Heart right ventricle (tissue), 16 donors: ENCODE data around the gene NNMT. TPM values are rescaled to one million over a fixed set of nuclear protein-coding genes. Genes with fewer than 3 reads are reported as not detected.
A peak's percentile ranks its signal among the peaks of the same experiment; 100 is the strongest.

ENCODE experiments used
- ATAC-seq, 8 donors: fragments of 200-7000 bp; cut with Tn5 transposase; one replicate each; pipeline ENCODE4 v1.9.1; 2020; ENCODE audit warnings: mild to moderate bottlenecking in 8 of 8, moderate library complexity in 8 of 8, moderate number of reproducible peaks in 1 of 8
- DNase-seq, 2 donors: peaks; one replicate each; pipeline ENCODE4 v3.0.0-alpha.2; 2020
- H3K27ac ChIP-seq, 10 donors: fragments of 200-600 bp; sonication (generic) in 2 of 10; one replicate each; pipeline versions ENCODE4 v1.5.0 to v1.8.0; 2020 to 2022; ENCODE audit warnings: mild to moderate bottlenecking in 3 of 10
- H3K27me3 ChIP-seq, 7 donors: fragments of 200-600 bp; one replicate each; pipeline ENCODE4 v1.8.0; 2021 to 2022; ENCODE audit warnings: mild to moderate bottlenecking in 2 of 7
- H3K36me3 ChIP-seq, 9 donors: fragments of 200-600 bp; sonication (generic) in 1 of 9; one replicate each; pipeline versions ENCODE4 v1.5.0 to v1.8.0; 2020 to 2022; ENCODE audit warnings: mild to moderate bottlenecking in 2 of 9
- H3K4me1 ChIP-seq, 9 donors: fragments of 200-600 bp; sonication (generic) in 1 of 9; one replicate each; pipeline versions ENCODE4 v1.5.0 to v1.8.0; 2020 to 2022; ENCODE audit warnings: mild to moderate bottlenecking in 4 of 9
- H3K4me3 ChIP-seq, 10 donors: fragments of 200-600 bp; sonication (generic) in 2 of 10; one replicate each; pipeline versions ENCODE4 v1.5.0 to v1.8.0; 2020 to 2022; ENCODE audit warnings: mild to moderate bottlenecking in 7 of 10, moderate library complexity in 2 of 10
- H3K9me3 ChIP-seq, 11 donors: fragments of 200-600 bp in 10 of 11; sonication (generic) in 2 of 11; one replicate each; pipeline versions ENCODE4 v1.5.0 to v1.8.0; 2013 to 2022; ENCODE audit warnings: mild to moderate bottlenecking in 2 of 11, control low read depth in 1 of 11, moderate library complexity in 1 of 11
- WGBS, 2 donors: extraction: QIAGEN DNeasy Blood & Tissue Kit; methylation state at CpG; one replicate each; pipeline ENCODE4 v1.1.7; 2013; ENCODE audit warnings: inconsistent platforms in 1 of 2; 5-methylcytosine and 5-hydroxymethylcytosine counted together
- intact Hi-C, 10 donors: fragments of 100-400 bp; cut with DNase I; formaldehyde crosslinking; loops; one replicate each; pipeline versions ENCODE4 v1.11.1 to v1.14.2; 2022
- polyA plus RNA-seq, 2 donors: library from polyadenylated mRNA; stranded (reverse); fragments of 200-250 nt; gene quantifications; one replicate each; pipeline ENCODE4 v1.2.3, GENCODE V29; 2013
- total RNA-seq, 10 donors: library from RNA; stranded (reverse); fragmentation: NEBNext Ultra II Directional in 3 of 10; extraction: Animal tissue kit (Norgen Biotek cat#: 25700) in 3 of 10; gene quantifications; one replicate each; pipeline versions ENCODE4 v1.2.1 to v1.2.4, GENCODE V29; 2021 to 2023
- TF ChIP-seq, protein P1 (sequence below), 9 donors: fragments of 200-600 bp; sonication (generic) in 2 of 9; IDR thresholded peaks; one replicate each; pipeline versions ENCODE4 v1.5.0 to v1.8.0; 2021 to 2022; ENCODE audit warnings: antibody characterized with exemption in 9 of 9, mild to moderate bottlenecking in 5 of 9, moderate library complexity in 1 of 9
- donor health status: Arrhythmogenic right ventricular cardiomyopathy.
- donor health status: ischemic (EF 13 %, LVEDD 7.1; RV severe dilation, severe dysfunction).
- donor health status: healthy with polysubstance abuse.
- donor health status: DM: no; HTN: yes; CAD: no.
- donor health status: DM: no; HTN: no; CAD: no.
- donor health status: ischemic (EF 25% LVEDD 6.9; RV normal size, moderate dysfunction).
- donor health status: ischemic (EF 25% LVEDD 5.7; RV mildly dilated, moderate dysfunction).
- donor health status: healthy.
- donor health status: DM: yes; HTN: yes; CAD: no.
- donor health status: Ischemic cardiomyopathy.
- donor health status: ischemic (EF 35%, LVEDD 5.7; RV mildly dilated, moderate dysfunction).
- donor health status: nonischemic (EF 11% LVEDD 7.7; RV severe dilation, severe dysfunction).
- donor health status: DM: yes; HTN: yes; CAD: no.
- donor health status: PGD.
- donor health status: ischemic (EF 29% LVEDD 5.4; RV normal size, mild dysfunction).
- donor health status: nonischemic (EF 23%, LVEDD 6.1; RV moderate dilation, normal function).

Gene NNMT
- total and polyA plus RNA-seq, 12 donors: 6.9 to 114 (median 26.1) TPM

DNA sequence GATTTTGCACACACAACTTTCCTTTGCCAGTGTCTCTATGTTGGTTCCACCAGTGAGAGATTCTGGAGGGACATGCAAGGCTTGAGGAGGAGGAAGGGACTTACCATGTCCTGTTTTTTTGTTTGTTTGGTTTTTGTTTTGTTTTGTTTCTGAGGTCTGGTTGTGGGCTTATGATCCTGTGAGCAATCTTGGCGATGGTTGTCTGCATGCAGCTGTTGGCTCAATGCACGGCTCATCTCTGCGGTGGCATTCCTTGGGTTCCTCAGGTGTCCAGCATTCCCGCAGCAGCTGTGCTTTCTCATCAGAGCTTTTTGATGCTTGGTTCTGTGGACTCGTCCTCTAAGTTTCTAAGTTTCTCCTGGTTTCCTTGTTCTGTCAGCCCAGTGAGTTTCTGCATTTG lies 4.8 kb upstream of the NNMT start:
- peak overlapping the region in 9 of 10 donors; percentile 17 to 98 (median 66) for H3K27ac ChIP-seq
- WGBS, 2 donors: 47 to 57% methylated on average over 5 of the region's 5 CpGs
- TF ChIP-seq, protein P1, sequence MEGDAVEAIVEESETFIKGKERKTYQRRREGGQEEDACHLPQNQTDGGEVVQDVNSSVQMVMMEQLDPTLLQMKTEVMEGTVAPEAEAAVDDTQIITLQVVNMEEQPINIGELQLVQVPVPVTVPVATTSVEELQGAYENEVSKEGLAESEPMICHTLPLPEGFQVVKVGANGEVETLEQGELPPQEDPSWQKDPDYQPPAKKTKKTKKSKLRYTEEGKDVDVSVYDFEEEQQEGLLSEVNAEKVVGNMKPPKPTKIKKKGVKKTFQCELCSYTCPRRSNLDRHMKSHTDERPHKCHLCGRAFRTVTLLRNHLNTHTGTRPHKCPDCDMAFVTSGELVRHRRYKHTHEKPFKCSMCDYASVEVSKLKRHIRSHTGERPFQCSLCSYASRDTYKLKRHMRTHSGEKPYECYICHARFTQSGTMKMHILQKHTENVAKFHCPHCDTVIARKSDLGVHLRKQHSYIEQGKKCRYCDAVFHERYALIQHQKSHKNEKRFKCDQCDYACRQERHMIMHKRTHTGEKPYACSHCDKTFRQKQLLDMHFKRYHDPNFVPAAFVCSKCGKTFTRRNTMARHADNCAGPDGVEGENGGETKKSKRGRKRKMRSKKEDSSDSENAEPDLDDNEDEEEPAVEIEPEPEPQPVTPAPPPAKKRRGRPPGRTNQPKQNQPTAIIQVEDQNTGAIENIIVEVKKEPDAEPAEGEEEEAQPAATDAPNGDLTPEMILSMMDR (IDR thresholded peaks at IDR 0.05): no peak
- no peak for ATAC-seq
- H3K4me3 ChIP-seq: peak overlapping the region in 7 of 10 donors; percentile 1 to 39 (median 32)
- intact Hi-C loops: loop anchor here in 1 of 10 donors (10.0 kb wide), 1 partner anchor 113 kb away; the partner anchor contains the start of genes C11orf71 and RBM7
- no peak for DNase-seq
- H3K9me3 ChIP-seq: no peaks in the 10 kb centered on the region
- H3K27me3 ChIP-seq: no peaks in the 10 kb centered on the region
- no peaks in the 10 kb centered on the region for H3K36me3 ChIP-seq
- peaks cover 2 to 70% (median 40%) of the 10 kb centered on the region in 9 donors for H3K4me1 ChIP-seq

GRCh38 chr11:114291842-114292680 lies 4.1 kb upstream of the NNMT start:
- no peak for ATAC-seq
- Histone ChIP-seq H3K4me1 (peaks cover 2 to 70% (median 40%) of the 10 kb centered on the region in 9 donors), H3K9me3 (no peaks in the 10 kb centered on the region), H3K27me3 (no peaks in the 10 kb centered on the region), H3K4me3 (peak overlapping the region in 7 of 10 donors; percentile 9 to 39 (median 32)), H3K36me3 (no peaks in the 10 kb centered on the region), H3K27ac (peak overlapping the region; percentile 17 to 98 (median 60))
- TF ChIP-seq, protein P1 (IDR thresholded peaks at IDR 0.05): no peak
- no peak for DNase-seq
- 26 to 33% methylated on average over 4 of the region's 4 CpGs for WGBS, 2 donors
- intact Hi-C loops: loop anchor here in 1 of 10 donors (10.0 kb wide), 1 partner anchor 113 kb away; the partner anchor contains the start of genes C11orf71 and RBM7

- Histone ChIP-seq H3K9me3 (no peaks in the 10 kb centered on the region), H3K4me3 (no peak overlapping the region), H3K4me1 (peaks cover 2 to 65% (median 40%) of the 10 kb centered on the region in 9 donors), H3K36me3 (peaks cover 0 to 4% (median 0%) of the 10 kb centered on the region in 9 donors), H3K27ac (peak overlapping the region in 9 of 10 donors; percentile 42 to 98 (median 90)), H3K27me3 (no peaks in the 10 kb centered on the region)
- TF ChIP-seq, protein P1 (IDR thresholded peaks at IDR 0.05): no peak
- intact Hi-C loops: loop anchor here in 1 of 10 donors (10.0 kb wide), 1 partner anchor 112 kb away; the partner anchor contains the start of genes C11orf71 and RBM7
- peak in 5 of 8 donors; percentile 4 to 36 (median 16) for ATAC-seq
- WGBS, 2 donors: 62 to 76% methylated on average over 1 of the region's 1 CpG
- no peak for DNase-seq
Measured at GRCh38 chr11:114293201-114293711, 2.9 kb upstream of the NNMT start.
